SU-DHL-6 (cell line): ENCODE data around the gene KIF2A.

Experiments
- CTCF ChIP-seq: fragments of 200-600 bp; sonication (generic); IDR thresholded peaks from one replicate; pipeline ENCODE4 v1.5.1; 2017; ENCODE audit warnings: antibody characterized with exemption, mild to moderate bottlenecking, low read length, moderate library complexity; ENCODE audit not compliant: insufficient read depth, poor library complexity, severe bottlenecking
- EZH2phosphoT487 ChIP-seq: fragments of 200-600 bp; sonication (generic), shearing (Covaris generic); conservative IDR thresholded peaks from 2 replicates; pipeline ENCODE4 v1.6.1; 2018; ENCODE audit warnings: mild to moderate bottlenecking, antibody characterized with exemption, low read length, moderate library complexity, mixed read lengths

GRCh38 chr5:62266573-62266972, 39.4 kb upstream of the KIF2A start:
- TF ChIP-seq CTCF (no peak), EZH2phosphoT487 (no peak)
